H9 (cell line): Measurements from ENCODE around the gene LRFN2. TPM values are rescaled to one million over a fixed set of nuclear protein-coding genes. Genes with fewer than 3 reads are reported as not detected.

Experiments used
- DNase-seq: peaks from one replicate; pipeline ENCODE4 v3.0.0-alpha.2; 2017
- H2AFZ ChIP-seq: one replicate; pipeline ENCODE4 v1.6.1; 2013; ENCODE audit warnings: mild to moderate bottlenecking, low read length, control low read depth, moderate library complexity
- H2AK5ac ChIP-seq: 2 replicates; pipeline ENCODE4 v1.6.1; 2013; ENCODE audit warnings: low read length, control low read depth, mixed read lengths; ENCODE audit not compliant: insufficient read length
- H2BK120ac ChIP-seq: one replicate; pipeline ENCODE4 v1.6.1; 2013; ENCODE audit warnings: low read depth, mild to moderate bottlenecking, low read length, control low read depth, inconsistent platforms; ENCODE audit not compliant: poor library complexity, severe bottlenecking
- H2BK12ac ChIP-seq: 2 replicates; pipeline ENCODE4 v1.6.1; 2013; ENCODE audit warnings: low read length, control low read depth, mixed read lengths, low read depth; ENCODE audit not compliant: insufficient read length
- H2BK15ac ChIP-seq: 2 replicates; pipeline ENCODE4 v1.6.1; 2013; ENCODE audit warnings: low read depth, low read length, control low read depth
- H2BK20ac ChIP-seq: one replicate; pipeline ENCODE4 v1.6.1; 2013; ENCODE audit warnings: low read depth, mild to moderate bottlenecking, low read length, control low read depth, inconsistent platforms; ENCODE audit not compliant: poor library complexity, severe bottlenecking
- H2BK5ac ChIP-seq: 2 replicates; pipeline ENCODE4 v1.6.1; 2013; ENCODE audit warnings: low read length, control low read depth, mixed read lengths; ENCODE audit not compliant: insufficient read length
- H3K14ac ChIP-seq: 2 replicates; pipeline ENCODE4 v1.6.1; 2013; ENCODE audit warnings: low read length, control low read depth; ENCODE audit not compliant: insufficient read depth
- H3K18ac ChIP-seq: 2 replicates; pipeline ENCODE4 v1.6.1; 2013; ENCODE audit warnings: low read depth, mild to moderate bottlenecking, mixed read lengths, low read length, control low read depth; ENCODE audit not compliant: insufficient read length
- H3K23ac ChIP-seq: 2 replicates; pipeline ENCODE4 v1.6.1; 2013; ENCODE audit warnings: low read length, control low read depth, mixed read lengths, low read depth; ENCODE audit not compliant: insufficient read length
- H3K23me2 ChIP-seq: 2 replicates; pipeline ENCODE4 v1.6.1; 2013; ENCODE audit warnings: low read depth, mild to moderate bottlenecking, mixed read lengths, low read length, control low read depth; ENCODE audit not compliant: insufficient read length, poor library complexity, severe bottlenecking
- H3K27ac ChIP-seq: 2 replicates; pipeline ENCODE4 v1.5.1; 2013; ENCODE audit warnings: low read length, control low read depth, mixed read lengths, low read depth; ENCODE audit not compliant: insufficient read length
- H3K27me3 ChIP-seq: 2 replicates; pipeline ENCODE4 v1.6.1; 2013; ENCODE audit warnings: low read length, control low read depth, inconsistent platforms; ENCODE audit not compliant: insufficient read depth
- H3K4ac ChIP-seq: 2 replicates; pipeline ENCODE4 v1.6.1; 2013; ENCODE audit warnings: low read depth, mild to moderate bottlenecking, control low read depth, inconsistent platforms, low read length, moderate library complexity
- H3K4me1 ChIP-seq: 2 replicates; pipeline ENCODE4 v1.6.1; 2013; ENCODE audit warnings: low read length, control low read depth, inconsistent platforms; ENCODE audit not compliant: insufficient read depth
- H3K4me2 ChIP-seq: 2 replicates; pipeline ENCODE4 v1.6.1; 2013; ENCODE audit warnings: low read length, control low read depth, mixed read lengths; ENCODE audit not compliant: insufficient read length, insufficient read depth
- H3K56ac ChIP-seq: 2 replicates; pipeline ENCODE4 v1.6.1; 2013; ENCODE audit warnings: low read depth, mild to moderate bottlenecking, mixed read lengths, low read length, control low read depth; ENCODE audit not compliant: insufficient read length
- H3K79me1 ChIP-seq: 2 replicates; pipeline ENCODE4 v1.6.1; 2013; ENCODE audit warnings: low read depth, mild to moderate bottlenecking, moderate library complexity, low read length, control low read depth, inconsistent platforms; ENCODE audit not compliant: insufficient read depth, poor library complexity, severe bottlenecking
- H3K79me2 ChIP-seq: 2 replicates; pipeline ENCODE4 v1.6.1; 2013; ENCODE audit warnings: low read length, control low read depth, inconsistent platforms; ENCODE audit not compliant: insufficient read depth
- H3K9ac ChIP-seq: 2 replicates; pipeline ENCODE4 v1.6.1; 2013; ENCODE audit warnings: low read length, control low read depth, mixed read lengths; ENCODE audit not compliant: insufficient read length; ENCODE audit errors: extremely low read depth
- H3K9me3 ChIP-seq: one replicate; pipeline ENCODE4 v1.6.1; 2013; ENCODE audit warnings: low read depth, low read length, inconsistent platforms; ENCODE audit not compliant: control insufficient read depth
- H3T11ph ChIP-seq: one replicate; pipeline ENCODE4 v1.6.1; 2013; ENCODE audit warnings: mild to moderate bottlenecking, low read length, control low read depth, inconsistent platforms
- H4K20me1 ChIP-seq: one replicate; pipeline ENCODE4 v1.6.1; 2013; ENCODE audit not compliant: control insufficient read depth, insufficient read length, insufficient read depth
- H4K5ac ChIP-seq: 2 replicates; pipeline ENCODE4 v1.6.1; 2013; ENCODE audit warnings: low read depth, mild to moderate bottlenecking, mixed read lengths, low read length, control low read depth; ENCODE audit not compliant: insufficient read length
- H4K8ac ChIP-seq: replicated peaks from 2 replicates; pipeline ENCODE4 v1.6.1; 2013; ENCODE audit warnings: low read length, control low read depth, mixed read lengths, low read depth; ENCODE audit not compliant: insufficient read length
- H4K91ac ChIP-seq: 2 replicates; pipeline ENCODE4 v1.6.1; 2013; ENCODE audit warnings: low read depth, mild to moderate bottlenecking, moderate library complexity, mixed read lengths, low read length, control low read depth; ENCODE audit not compliant: insufficient read length
- H3K27ac Mint-ChIP-seq, 3 experiments: 2 replicates in 2 of 3; 3 replicates in 1 of 3; pipeline ENCODE4 v1.8.0; 2020 to 2021; ENCODE audit warnings: mixed read lengths in 3 of 3, mild to moderate bottlenecking in 1 of 3, moderate library complexity in 1 of 3
- H3K27me3 Mint-ChIP-seq: 2 replicates; pipeline ENCODE4 v1.8.0; 2021; ENCODE audit warnings: low read depth, mild to moderate bottlenecking, moderate library complexity, mixed read lengths
- H3K36me3 Mint-ChIP-seq, 3 experiments: 2 replicates in 2 of 3; 3 replicates in 1 of 3; pipeline ENCODE4 v1.8.0; 2020 to 2021; ENCODE audit warnings: low read depth in 3 of 3, mixed read lengths in 3 of 3; ENCODE audit not compliant: insufficient read depth in 1 of 3
- H3K4me1 Mint-ChIP-seq, 2 experiments: 2 replicates each; pipeline ENCODE4 v1.8.0; 2020; ENCODE audit warnings: mixed read lengths in 2 of 2
- H3K4me3 Mint-ChIP-seq, 2 experiments: 2 replicates in 1 of 2; 3 replicates in 1 of 2; pipeline ENCODE4 v1.8.0; 2020 to 2021; ENCODE audit warnings: mild to moderate bottlenecking in 2 of 2, mixed read lengths in 2 of 2, moderate library complexity in 1 of 2
- H3K9me3 Mint-ChIP-seq, 2 experiments: 2 replicates in 1 of 2; 3 replicates in 1 of 2; pipeline ENCODE4 v1.8.0; 2020; ENCODE audit warnings: mild to moderate bottlenecking in 2 of 2, mixed read lengths in 2 of 2, moderate library complexity in 1 of 2
- CTCF ChIP-seq: fragments of 200-600 bp; sonication (generic); conservative IDR thresholded peaks from 3 replicates; pipeline ENCODE4 v1.8.0; 2021; ENCODE audit warnings: antibody characterized with exemption, mild to moderate bottlenecking
- WGBS: extraction: QIAGEN DNeasy Blood & Tissue Kit; methylation state at CpG from one replicate; pipeline ENCODE4 v1.1.7; 2013; ENCODE audit warnings: missing lambda C conversion rate, low lambda C conversion rate, mixed read lengths; ENCODE audit not compliant: insufficient read length; ENCODE audit errors: extremely low coverage; 5-methylcytosine and 5-hydroxymethylcytosine counted together
- total RNA-seq: library from RNA; stranded (reverse); gene quantifications from 2 replicates; pipeline ENCODE4 v1.2.1, GENCODE V29; 2021

The LRFN2 gene
- total RNA-seq, 1 experiment from 2014 or later = 0.11 TPM

DNA sequence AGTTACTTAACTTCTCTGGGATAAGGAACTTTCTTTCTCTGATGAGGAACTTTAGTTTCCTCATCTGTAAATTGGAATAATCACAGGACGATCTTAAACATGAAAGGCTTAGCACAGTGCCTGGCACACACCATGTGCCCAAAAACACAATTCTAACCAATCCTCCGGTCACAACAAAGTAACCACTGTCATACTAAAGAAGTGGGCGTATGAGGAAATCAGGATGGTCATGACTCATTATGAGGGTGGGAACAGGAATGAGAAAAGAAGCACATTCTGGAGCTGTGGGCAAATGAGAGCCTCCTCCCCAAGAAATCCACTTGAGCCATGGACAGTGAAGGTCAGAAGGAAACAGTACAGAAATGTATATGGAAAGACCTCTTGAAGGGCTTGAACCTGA lies 82.9 kb downstream of the LRFN2 start:
- no peaks in the 10 kb centered on the region for H4K20me1 ChIP-seq
- no peak overlapping the region for H3K4ac ChIP-seq
- no peak overlapping the region for H2AK5ac ChIP-seq
- no peak overlapping the region for H4K5ac ChIP-seq
- no peaks in the 10 kb centered on the region for H3K27me3 ChIP-seq
- no peaks in the 10 kb centered on the region for H3K36me3 Mint-ChIP-seq
- WGBS = no CpG with 5 or more reads among the region's 3 CpGs
- TF ChIP-seq CTCF = no peak
- H2BK5ac ChIP-seq = no peak overlapping the region
- no peak overlapping the region for H3K4me3 Mint-ChIP-seq
- no peak overlapping the region for H2BK15ac ChIP-seq
- no peak overlapping the region for H3K23ac ChIP-seq
- no peak overlapping the region for H3K27ac Mint-ChIP-seq
- H3K9me3 Mint-ChIP-seq = no peaks in the 10 kb centered on the region
- H3K27ac ChIP-seq = no peak overlapping the region
- H3K4me1 ChIP-seq = no peaks in the 10 kb centered on the region
- no peaks in the 10 kb centered on the region for H3K23me2 ChIP-seq
- H3K27me3 Mint-ChIP-seq = peaks cover 5% of the 10 kb centered on the region
- no peak overlapping the region for H3T11ph ChIP-seq
- H2AFZ ChIP-seq = no peak overlapping the region
- no peak overlapping the region for H3K56ac ChIP-seq
- H3K79me1 ChIP-seq = no peaks in the 10 kb centered on the region
- H3K79me2 ChIP-seq = no peaks in the 10 kb centered on the region
- no peak overlapping the region for H3K9ac ChIP-seq
- no peak overlapping the region for H3K14ac ChIP-seq
- H4K8ac ChIP-seq = no peak overlapping the region
- no peak overlapping the region for H2BK120ac ChIP-seq
- H4K91ac ChIP-seq = no peak overlapping the region
- H3K9me3 ChIP-seq = no peaks in the 10 kb centered on the region
- H2BK20ac ChIP-seq = no peak overlapping the region
- H2BK12ac ChIP-seq = no peak overlapping the region
- no peak for DNase-seq
- no peaks in the 10 kb centered on the region for H3K4me1 Mint-ChIP-seq
- H3K4me2 ChIP-seq = no peak overlapping the region
- no peak overlapping the region for H3K18ac ChIP-seq
